ENCODE results near the gene C4B.
"Not testable (repeated sequence)": the region's sequence is repeated elsewhere in the genome, so short reads cannot be mapped to it uniquely, and the experiment has no call there.

The C4B gene

GRCh38 chr6:32045811-32046449, 31.3 kb downstream of the C4B start:
- H3K4me3 ChIP-seq (ENCODE audit: low read length) = no peak overlapping the region
- TF ChIP-seq ZNF274 (IDR thresholded peaks at IDR 0.05; ENCODE audit: low read depth, low read length) = no peak

- no peak overlapping the region for H3K4me3 ChIP-seq (ENCODE audit: low read length)
- no peak for TF ChIP-seq ZNF274 (IDR thresholded peaks at IDR 0.05; ENCODE audit: low read depth, low read length)
Observed at GRCh38 chr6:32046450-32047083, 32.0 kb downstream of the C4B start.

GRCh38 chr6:32047084-32047478, 32.5 kb downstream of the C4B start:
- no peak overlapping the region for H3K4me3 ChIP-seq (ENCODE audit: low read length)
- TF ChIP-seq ZNF274 (IDR thresholded peaks at IDR 0.05; ENCODE audit: low read depth, low read length) = no peak

GRCh38 chr6:32047539-32047854, 32.9 kb downstream of the C4B start:
- TF ChIP-seq ZNF274 (IDR thresholded peaks at IDR 0.05; ENCODE audit: low read depth, low read length) = no peak
- H3K4me3 ChIP-seq (ENCODE audit: low read length) = no peak overlapping the region

- TF ChIP-seq ZNF274 (IDR thresholded peaks at IDR 0.05; ENCODE audit: low read depth, low read length) = no peak
- H3K4me3 ChIP-seq (ENCODE audit: low read length) = no peak overlapping the region
Observed at GRCh38 chr6:32047855-32048766, 33.5 kb downstream of the C4B start.

- H3K4me3 ChIP-seq (ENCODE audit: low read length) = not testable (repeated sequence)
Observed at GRCh38 chr6:32049149-32049548, 34.6 kb downstream of the C4B start.

- H3K4me3 ChIP-seq (ENCODE audit: low read length) = not testable (repeated sequence)
Observed at GRCh38 chr6:32049736-32050135, 35.1 kb downstream of the C4B start.

- no peak overlapping the region for H3K4me3 ChIP-seq (ENCODE audit: low read length)
- no peak for TF ChIP-seq ZNF274 (IDR thresholded peaks at IDR 0.05; ENCODE audit: low read depth, low read length)
Observed at GRCh38 chr6:32050562-32050961, 36.0 kb downstream of the C4B start.

- H3K4me3 ChIP-seq (ENCODE audit: low read length) = not testable (repeated sequence)
Observed at GRCh38 chr6:32052626-32053025, 38.0 kb downstream of the C4B start.

- H3K4me3 ChIP-seq (ENCODE audit: low read length) = not testable (repeated sequence)
Observed at GRCh38 chr6:32053314-32053713, 38.7 kb downstream of the C4B start.

GRCh38 chr6:32055756-32056155, 41.2 kb downstream of the C4B start:
- H3K4me3 ChIP-seq (ENCODE audit: low read length) = not testable (repeated sequence)

GRCh38 chr6:32056254-32056653, 41.7 kb downstream of the C4B start:
- H3K4me3 ChIP-seq (ENCODE audit: low read length) = no peak overlapping the region
- no peak for TF ChIP-seq ZNF274 (IDR thresholded peaks at IDR 0.05; ENCODE audit: low read depth, low read length)

- no peak for TF ChIP-seq ZNF274 (IDR thresholded peaks at IDR 0.05; ENCODE audit: low read depth, low read length)
- no peak overlapping the region for H3K4me3 ChIP-seq (ENCODE audit: low read length)
Observed at GRCh38 chr6:32057966-32058365, 43.4 kb downstream of the C4B start.

- H3K4me3 ChIP-seq (ENCODE audit: low read length) = no peak overlapping the region
- TF ChIP-seq ZNF274 (IDR thresholded peaks at IDR 0.05; ENCODE audit: low read depth, low read length) = no peak
Observed at GRCh38 chr6:32058511-32058963, 43.9 kb downstream of the C4B start.

GRCh38 chr6:32060966-32061655, 46.5 kb downstream of the C4B start:
- no peak overlapping the region for H3K4me3 ChIP-seq (ENCODE audit: low read length)
- TF ChIP-seq ZNF274 (IDR thresholded peaks at IDR 0.05; ENCODE audit: low read depth, low read length) = no peak
